H4 (cell line): ENCODE results near the gene DLG2. TPM values are rescaled to one million over a fixed set of nuclear protein-coding genes. Genes with fewer than 3 reads are reported as not detected.
"Not testable (repeated sequence)": the region's sequence is repeated elsewhere in the genome, so short reads cannot be mapped to it uniquely, and the experiment has no call there.

ENCODE experiments used
- DNase-seq: peaks from one replicate; pipeline ENCODE4 v3.0.0-alpha.2; 2015; ENCODE audit warnings: low spot score
- total RNA-seq: library from RNA; depleted of rRNA; stranded (reverse); fragments of >200 nt; shearing (Covaris generic); gene quantifications from 2 replicates; pipeline ENCODE4 v1.2.3, GENCODE V29; 2014

The DLG2 gene
- total RNA-seq, 1 experiment from 2014 or later: 2.6 TPM

DNA sequence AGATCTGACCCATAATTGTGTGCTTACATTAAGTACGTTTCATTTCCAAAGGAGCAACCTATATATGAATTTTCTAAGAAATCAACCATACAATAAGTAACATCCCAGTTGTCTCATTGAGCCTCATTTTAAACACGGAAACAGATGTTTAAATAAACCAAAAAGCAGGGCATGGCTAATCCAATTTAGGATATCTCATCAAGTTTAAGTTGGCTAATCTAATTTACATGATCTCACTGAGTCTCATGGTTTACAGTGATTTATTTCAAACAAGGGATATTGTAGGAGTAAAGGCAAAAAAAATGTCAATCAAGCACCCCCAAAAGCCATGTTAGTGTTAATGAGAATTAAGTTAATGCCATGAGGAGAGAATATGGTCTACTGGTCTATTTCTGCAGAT is 1841.2 kb downstream of the DLG2 start:
- DNase-seq: no peak

DNA sequence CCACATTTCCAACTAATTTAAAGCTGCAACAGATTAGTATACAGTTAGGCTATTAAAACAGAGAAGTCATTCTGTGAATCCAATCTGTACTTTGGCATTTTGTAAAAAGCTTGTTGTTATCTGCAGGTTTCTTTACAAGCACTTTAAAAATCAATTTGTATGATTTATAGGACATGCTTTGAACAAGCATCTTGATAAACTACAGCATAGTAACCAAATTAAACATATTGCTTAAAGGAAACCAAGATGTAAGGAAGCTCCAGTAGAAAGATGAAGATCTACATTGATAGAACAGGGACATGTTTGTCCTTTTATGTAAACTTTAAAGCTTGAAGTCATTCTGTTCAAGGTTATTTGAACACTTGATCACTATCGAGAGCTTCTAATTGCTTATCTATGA is 1842.7 kb downstream of the DLG2 start:
- no peak for DNase-seq

DNA sequence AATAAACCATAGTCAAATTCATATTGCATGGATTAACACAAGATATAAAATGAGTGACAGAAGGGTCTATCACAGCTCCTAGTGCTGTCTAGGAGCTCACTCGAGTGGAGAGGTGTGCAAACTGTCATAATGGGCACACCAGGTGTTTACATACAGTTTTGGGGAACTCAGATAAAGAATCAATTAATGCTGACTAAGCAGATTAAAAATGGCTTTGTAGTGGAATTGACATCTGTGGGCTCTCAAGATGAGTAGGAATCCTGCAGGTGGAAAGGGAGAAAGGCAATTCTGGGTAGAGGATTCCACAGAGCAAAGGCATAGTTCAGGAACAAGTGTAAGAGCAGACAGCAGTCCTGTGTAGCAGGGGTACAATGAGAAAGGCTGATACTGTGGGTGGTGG is 1844.8 kb downstream of the DLG2 start:
- no peak for DNase-seq

DNA sequence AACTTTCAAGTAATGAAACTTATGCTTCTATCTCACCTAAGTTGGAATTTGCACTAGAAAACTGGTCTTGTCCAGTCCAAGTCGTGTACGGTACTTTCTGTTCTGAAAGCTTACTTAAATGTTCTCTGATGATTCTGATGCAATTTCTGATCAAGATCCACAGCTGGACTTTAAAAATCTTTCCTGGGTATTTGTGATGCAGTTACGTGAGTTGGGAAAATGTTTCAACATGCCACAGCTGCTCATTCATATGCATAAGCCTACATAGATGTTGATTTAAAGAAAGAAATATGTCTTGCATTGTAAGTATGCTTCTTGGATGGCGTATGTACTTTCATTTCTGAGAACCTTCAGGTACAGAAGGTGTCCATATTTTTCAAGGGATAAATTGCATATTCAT is 1847.3 kb downstream of the DLG2 start:
- no peak for DNase-seq

DNA sequence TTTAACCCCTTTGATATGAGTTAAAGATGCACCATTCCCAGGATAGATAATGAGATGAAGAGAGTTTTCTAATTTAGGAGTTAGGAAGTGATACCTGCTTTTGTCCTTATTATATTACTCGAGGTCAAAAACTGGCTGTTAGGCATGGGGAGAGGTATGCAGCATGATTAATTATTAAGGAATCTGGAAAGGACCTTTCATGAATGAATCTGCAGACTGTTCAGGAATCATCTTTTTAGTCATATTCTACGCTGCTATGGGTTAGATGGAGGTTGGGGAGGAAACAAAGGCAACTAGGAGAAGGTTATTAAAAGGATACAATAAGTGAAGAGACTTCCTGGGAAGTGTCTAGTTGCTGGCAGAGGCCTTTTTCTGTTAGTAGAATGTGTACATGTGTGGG is 1848.5 kb downstream of the DLG2 start:
- DNase-seq: no peak

DNA sequence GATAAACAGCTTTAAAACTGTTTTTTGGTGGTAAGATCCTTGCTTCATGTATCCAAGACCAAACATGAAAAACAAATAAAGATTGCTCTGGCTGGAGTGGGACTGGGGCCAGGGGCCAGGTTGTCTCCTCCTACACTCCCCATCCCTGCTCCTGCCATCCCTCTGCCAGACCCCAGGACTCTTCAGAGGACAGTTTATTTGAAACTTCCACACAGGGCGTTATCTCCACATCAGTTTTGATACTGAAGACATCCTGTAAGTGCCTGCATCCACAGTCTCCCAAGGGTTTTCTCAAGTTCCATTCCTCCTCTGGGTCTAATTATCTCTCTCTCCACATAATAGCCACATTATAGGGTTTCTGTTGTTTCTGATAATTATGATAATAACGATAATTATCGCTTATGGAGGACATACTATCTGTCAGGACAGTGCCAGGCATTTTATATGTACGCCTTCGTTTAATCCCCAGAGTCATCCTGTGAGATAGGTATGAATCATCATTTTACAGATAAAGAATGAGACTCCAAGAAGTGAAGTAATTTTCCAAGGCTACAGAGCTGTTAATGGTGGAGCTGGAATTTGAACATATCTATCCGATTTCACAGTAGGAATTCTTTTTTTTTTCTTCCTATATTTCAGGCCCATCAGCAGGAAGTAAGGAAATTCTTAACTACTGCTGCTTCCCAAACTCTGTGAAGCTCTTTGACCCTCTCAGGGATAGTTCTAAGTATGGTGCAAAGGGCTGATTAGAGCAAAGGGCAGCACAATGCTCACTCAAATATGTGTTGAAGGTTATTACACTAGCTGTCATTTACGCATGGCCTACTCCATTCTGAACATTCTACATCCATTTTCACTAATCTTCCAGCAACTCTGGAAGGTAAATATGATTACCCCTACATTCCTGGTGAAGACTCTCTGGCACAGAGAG is 1852.9 kb downstream of the DLG2 start:
- DNase-seq: no peak

DNA sequence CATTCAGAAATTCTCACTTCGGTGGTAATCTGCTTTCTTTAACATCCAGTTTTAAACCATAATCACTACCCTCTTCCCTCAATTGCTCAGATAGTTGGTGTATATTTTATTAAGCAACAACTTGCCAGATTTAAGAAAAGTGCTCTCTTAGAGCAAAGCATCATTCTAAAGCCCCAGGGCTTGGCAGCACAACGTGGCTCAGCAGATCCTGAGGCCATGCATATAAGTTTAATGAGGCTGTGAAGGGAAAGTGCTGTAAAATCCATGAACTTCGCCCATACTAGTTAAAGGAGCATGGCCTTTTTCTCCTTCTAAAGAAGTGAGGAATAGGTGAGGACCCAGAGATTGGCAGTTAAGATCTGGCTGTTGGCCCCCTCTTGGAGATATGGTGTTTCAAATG is 1858.7 kb downstream of the DLG2 start:
- DNase-seq: no peak

DNA sequence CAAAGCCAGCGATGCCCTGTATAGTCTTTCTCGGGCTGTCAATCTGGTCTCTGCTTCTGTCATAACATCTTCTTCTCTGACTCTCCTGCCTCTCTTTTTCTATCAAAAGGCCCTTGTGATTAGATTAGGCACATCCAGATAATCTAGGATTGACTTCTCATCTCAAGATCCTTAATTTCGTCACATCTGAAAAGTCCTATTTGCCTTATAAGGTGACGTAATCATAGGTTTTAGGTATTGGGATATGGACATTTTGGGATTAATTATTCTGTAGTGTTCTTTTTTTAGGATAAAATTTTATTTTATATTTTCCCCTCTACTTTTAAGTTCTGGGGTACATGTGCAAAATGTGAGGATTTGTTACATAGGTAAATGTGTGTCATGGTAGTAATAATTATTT is 1860.2 kb downstream of the DLG2 start:
- DNase-seq: no peak

DNA sequence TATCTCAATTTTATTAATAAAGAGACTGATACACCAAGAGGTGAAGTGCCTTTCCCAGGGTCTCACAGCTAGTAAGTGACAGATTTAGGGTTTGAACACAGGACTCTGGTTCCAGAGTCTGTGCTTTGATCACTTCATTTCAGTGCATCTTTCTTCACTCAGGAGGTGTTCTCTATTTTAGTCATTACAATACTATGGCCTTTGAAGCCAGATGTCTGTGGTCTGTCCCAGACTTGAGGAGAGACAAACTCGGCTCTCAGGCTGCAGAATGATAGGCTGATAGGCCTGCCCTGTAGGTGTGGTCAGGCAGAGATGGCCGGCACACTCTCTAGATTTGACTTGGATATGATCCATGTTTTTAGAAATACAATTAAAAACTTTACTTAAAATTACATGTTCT is 1862.5 kb downstream of the DLG2 start:
- no peak for DNase-seq

DNA sequence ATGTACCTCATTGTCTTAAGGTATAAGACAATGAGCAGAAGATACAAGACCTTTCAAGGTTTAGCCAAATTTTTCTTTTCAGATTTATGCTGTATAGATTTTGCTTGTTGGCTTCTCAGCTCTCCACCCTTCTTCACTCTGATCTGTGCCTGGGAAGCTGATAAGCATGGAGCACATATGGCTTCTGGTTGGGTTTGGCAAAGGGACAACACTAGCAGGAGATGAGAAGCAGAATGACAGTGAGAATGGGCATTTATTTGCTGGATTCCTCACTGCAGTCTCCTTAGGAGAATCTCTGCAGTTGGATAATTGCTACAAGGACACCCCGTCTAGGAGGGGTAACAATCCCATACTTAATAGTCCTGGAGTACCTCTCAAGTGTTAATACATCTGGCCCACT is 1866.2 kb downstream of the DLG2 start:
- no peak for DNase-seq

DNA sequence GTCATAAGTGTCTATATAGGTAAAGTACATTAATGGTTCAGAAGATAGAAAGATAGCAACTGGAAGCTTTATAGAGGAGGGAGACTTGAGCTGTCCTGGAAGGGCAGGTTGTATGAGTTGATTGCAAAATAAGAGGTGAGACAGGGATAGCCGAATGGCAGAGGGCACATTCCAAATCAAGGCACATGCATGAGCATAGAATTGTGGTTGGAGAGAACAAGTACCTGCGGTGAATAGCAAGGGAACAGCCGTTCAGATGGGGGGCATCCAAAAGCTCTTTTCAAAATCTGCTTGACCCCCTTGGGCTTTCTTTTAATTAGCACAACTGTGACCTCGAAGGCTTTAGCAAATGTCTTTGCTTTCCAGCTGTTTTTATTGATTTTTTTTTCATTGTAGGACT is 1868.0 kb downstream of the DLG2 start:
- DNase-seq: no peak

DNA sequence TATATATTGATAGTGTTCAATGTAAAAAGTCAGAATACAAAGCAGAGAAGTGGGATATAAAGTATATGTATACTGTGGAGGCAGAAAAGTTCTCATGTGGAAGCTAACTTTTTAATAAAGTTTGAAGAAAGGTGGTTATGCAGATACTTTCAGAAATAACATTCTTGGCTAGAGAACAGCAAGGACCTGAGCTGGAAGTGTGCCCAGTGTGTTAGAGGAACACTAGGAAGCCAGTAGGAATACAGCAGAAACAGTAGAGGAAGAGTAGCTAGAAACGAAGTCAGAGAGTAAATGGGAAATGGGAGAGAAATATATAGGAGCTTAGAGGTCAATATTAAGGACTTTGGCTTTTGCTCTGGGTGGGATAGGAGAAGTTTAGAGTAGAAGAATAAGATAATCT is 1876.1 kb downstream of the DLG2 start:
- DNase-seq: no peak

DNA sequence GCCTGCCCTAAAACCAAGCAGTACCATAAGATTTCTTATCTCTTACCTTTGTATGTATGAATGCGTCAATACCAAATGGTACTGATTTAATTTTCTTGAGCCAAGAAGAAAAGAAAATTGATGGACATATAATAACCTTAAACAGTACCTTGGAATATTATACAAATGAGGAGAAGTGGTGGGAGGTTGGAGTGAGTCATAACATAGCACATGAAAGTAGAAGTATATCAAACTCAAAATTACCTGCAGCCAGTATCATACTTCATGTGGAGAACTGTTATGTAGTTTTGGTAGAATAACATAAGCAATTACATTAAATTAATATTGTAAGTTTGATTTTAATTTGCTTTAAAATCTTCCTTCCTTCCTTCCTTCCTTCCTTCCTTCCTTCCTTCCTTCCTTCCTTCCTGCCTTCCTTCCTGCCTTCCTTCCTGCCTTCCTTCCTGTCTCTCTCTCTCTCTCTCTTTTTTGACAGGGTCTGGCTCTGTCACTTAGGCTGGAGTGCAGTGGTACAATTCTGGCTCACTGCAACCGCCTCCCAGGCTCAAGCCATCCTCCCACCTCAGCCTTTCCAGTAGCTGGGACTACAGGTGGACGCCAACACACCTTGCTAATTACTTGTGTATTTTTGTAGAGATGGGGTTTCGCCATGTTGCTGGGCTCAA is 1880.1 kb downstream of the DLG2 start:
- no peak for DNase-seq

DNA sequence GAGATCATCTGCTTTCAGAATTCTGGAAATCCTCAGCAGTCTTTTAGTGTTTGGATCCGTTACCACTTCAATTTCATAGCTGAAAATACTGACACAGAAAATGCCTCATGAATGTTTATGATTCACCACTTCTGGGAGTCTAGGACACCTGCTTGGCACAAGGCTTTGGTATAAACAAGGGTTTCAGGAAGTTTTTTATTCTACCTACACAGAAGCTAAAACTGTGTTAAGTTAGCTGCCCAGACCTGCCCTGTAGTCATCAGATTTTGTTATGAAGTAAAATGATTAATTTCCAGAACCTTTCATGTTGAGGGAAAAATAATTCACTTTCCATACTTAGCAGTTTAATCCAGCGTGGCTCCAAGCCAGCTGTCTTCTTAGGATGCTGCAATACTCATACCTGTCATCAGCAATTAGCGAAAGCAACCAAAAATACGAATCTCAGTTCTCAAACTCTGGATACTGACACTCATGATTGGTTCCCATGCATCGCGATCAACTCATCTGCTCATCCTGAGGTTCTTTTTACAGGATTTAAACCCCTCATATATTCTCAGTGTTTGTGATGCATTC is 1882.4 kb downstream of the DLG2 start:
- no peak for DNase-seq

DNA sequence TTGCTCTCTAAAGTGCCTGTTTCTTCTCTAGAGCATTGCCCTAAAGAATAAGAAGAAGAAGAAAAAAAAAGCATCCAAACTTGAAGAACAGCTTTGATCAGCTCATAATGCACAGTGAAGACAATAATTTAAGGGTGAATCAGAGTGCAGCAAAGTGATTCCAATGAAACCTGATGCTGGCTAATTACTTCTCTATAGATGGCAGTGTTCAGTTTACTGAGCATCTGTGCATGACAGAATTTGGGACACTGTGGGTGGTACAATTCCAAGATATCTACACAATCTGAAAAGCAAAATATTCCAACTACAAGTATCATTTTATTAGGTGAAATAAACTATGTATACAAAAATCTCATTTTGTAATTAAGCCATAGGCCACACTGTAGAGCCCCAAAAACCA is 1890.5 kb downstream of the DLG2 start:
- no peak for DNase-seq

DNA sequence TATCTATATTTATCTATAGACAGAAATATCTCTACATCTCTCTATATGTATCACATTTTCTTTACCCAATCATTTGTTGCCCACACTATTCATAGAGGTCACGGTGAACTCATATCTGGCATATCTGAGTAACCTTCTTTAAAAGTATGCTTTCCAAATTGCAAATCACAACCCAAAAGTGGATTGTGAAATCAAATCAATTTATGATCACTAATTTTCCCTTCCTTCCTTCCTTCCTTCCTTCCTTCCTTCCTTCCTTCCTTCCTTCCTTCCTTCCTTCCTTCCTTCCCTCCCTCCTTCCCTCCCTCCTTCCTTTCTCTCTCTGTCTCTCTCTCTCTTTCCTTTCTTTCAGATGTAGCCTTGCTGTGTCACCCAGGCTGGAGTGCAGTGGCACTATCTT is 1893.0 kb downstream of the DLG2 start:
- no peak for DNase-seq

DNA sequence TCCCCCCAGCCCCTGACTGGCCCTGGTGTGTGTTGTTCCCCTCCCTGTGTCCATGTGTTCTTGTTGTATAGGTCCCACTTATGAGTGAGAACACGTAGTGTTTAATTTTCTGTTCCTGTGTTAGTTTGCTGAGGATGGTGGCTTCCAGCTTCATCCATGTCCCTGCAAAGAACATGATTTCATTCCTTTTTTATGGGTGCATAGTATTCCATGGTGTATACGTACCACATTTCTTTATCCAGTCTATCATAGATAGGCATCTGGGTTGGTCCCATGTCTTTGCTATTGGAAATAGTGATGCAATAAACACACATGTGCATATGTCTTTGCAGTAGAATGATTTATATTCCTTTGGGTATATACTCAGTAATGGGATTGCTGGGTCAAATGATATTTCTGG is 1895.9 kb downstream of the DLG2 start:
- not testable (repeated sequence) for DNase-seq

DNA sequence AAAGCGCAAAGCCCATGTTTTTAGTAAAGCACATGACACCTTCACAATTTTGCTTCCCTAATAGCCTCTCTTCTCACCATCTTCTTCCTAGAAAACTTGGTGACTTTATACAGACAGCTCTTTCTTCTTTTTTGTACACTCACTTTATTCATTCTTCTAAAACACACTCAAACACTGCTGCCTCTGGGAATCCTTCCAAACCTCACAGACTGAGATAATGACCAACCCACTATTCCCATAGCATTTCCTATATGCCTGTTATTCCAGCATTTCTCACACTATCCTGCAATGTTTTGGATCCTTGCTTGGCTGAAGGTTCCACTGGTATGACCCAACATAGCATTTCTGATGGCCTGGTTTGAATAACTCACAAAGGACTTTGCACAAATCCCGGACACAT is 1898.9 kb downstream of the DLG2 start:
- no peak for DNase-seq

DNA sequence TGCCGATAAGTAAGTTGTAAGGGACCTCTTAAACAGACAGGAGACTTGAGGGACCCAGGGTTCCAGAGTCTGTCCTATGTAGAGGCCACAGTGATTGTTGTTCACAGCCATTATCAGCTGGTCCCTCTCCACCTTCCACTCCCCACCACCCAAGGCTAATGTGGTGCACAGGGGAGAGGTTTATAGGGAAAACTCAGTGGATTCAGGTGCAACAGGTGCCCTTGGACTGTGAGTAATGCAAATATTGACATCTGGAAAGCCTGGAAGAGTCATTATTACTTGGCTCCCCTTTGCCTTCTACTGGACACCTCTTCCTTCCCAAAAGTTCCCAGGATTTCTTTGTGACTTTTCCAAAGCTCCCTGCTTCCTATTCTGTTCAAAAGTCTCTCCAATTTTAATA is 1899.9 kb downstream of the DLG2 start:
- DNase-seq: no peak

DNA sequence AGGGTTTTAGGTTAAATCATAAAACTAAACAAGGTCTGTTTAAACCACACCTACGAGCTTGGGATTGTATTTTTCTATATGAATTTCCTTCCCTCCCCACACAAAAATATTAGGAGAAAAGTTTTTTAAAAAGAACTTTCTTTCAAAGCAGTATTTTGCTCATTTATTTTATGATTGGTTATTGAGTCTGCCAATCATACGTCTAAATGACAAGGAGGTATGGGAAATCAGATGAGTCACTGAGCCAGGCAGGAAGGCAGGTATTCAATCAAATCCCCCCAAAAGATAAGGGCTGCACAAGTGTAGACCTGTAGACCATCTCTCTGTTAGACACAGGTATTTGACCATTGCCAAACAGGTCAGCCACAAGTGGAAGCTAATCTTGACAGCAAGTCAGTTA is 1900.8 kb downstream of the DLG2 start:
- DNase-seq: no peak

DNA sequence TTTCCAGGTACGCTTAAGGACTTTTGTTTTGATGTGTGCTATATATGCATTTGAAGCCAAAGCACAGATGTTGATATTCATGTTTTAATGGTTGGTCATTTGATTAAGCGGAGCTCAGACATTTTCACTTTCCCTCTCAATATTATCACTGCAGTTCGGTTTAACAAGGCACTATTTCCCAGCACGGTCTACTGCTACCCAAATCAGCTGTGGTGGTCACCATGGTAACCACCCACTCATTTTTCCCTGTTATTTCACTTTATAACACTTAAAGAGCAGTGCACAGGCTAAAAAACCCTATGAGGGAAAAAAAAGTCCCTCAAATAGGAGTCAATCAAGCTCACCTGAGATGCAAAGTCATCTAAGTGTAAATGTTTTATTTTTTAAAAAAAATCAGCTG is 1901.4 kb downstream of the DLG2 start:
- no peak for DNase-seq

DNA sequence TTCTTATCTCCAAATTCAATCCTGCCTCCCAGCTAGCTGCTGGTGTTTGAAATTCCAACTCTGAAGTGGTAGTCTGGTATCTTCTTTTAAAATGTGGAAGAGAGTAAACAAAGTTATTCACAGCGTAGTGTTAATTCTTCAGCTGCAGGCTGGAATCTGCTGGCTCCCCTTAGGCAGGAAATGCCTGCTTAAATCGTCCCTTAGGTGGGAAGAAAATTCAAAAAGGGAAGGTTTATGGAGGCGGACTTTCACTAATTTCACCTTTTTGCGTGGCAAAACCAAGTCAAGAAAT is 1901.9 kb downstream of the DLG2 start:
- no peak for DNase-seq

DNA sequence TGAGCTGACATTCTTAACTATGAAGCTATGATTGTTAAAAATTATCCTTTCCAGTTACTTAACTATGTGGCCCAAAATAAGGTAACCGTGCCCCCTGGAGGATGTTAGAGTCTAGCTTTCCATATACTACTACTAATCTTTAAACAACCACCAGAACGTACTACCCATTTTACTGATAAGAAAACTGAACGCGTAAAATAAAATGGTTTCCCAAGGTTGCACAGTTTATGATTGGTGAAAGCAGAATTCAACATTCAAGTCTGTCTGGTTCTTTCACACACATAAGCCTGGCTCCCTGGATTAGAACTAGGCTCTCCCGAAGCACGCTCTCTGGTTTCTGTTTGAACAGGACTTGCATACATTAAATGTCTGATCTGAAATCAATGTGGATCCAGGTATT is 1903.1 kb downstream of the DLG2 start:
- peak; percentile 50 for DNase-seq
